Measurements from ENCODE around the gene GALNT14.

GALNT14 gene

DNA sequence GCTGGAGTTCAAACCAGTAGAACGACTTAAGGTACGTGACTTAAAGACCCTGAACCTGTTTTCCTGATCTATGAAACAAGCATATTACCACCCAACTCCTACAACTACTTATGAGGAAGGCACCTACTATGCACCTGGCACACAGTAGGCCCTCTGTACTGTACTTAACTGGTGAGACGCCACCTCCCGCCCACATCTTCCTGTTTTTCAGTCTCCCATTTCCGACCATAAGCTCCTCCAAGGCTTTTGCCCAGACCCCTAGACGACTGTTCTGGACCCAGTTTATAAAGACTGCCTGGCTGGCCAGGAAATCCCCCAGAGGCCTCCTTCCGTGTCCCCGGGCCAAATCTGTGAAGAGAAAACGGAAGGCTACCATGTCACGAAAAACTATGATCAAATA lies 1.5 kb downstream of the GALNT14 start:
- no peak for DNase-seq (ENCODE audit: low read depth in 1 of 2, low spot score in 1 of 2)

DNA sequence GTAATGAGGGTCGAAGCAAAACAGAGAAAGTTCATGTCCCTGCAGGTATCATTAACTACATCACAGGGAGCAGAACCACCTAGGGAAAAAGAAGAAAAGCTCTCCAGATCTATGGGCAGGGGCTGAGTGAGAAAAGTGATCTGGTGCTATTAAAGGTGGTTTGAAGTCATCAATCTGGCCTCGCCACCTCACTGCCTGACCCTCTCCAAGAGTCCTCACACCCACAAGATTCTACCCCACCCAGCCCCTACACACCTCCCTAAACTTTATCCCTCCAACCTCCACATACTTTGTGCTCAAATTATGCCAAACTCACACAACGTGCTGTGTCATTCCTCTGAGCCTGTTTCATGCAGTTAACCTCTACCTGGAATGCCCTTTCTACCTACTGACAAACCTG lies 2.2 kb downstream of the GALNT14 start:
- DNase-seq (ENCODE audit: low read depth in 1 of 2, low spot score in 1 of 2): no peak

DNA sequence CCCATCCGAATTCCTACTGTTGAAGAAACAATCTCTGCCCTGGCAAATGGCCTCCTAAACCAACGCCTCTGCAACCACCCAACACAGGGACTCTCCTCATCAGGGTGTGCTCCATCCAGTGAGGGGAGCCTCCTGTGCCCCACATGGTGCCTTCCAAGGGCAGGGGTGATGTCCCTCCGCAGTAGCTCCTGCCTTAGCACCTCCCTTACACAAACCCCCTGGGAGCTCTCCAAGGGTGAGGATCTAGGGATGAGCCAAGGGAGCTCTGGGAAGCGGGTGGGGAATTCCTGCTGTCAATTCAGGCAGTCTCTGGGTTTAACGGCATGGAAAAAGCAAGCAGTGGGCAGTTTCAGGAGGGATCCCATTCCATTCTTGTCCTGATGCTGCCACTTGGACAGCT lies 3.8 kb downstream of the GALNT14 start:
- no peak for DNase-seq (ENCODE audit: low read depth in 1 of 2, low spot score in 1 of 2)

DNA sequence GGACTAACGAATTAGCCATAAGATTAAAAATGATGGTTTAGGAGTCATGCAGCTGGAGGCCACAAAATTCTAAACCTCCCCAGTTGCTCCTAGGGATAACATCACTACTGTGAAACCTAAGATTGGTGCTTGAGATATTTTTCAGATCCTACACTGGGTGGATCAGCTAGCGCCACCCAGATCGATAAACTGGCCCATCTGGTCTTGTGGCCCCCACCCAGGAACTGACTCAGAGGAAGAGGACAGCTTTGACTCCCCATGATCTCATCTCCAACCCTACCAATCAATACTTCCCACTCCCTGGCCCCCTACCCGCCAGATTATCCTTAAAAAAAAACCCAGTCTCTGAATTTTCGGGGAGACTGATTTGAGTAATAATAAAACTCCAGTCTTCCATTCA lies 5.5 kb downstream of the GALNT14 start:
- DNase-seq (ENCODE audit: low read depth in 1 of 2, low spot score in 1 of 2): no peak

DNA sequence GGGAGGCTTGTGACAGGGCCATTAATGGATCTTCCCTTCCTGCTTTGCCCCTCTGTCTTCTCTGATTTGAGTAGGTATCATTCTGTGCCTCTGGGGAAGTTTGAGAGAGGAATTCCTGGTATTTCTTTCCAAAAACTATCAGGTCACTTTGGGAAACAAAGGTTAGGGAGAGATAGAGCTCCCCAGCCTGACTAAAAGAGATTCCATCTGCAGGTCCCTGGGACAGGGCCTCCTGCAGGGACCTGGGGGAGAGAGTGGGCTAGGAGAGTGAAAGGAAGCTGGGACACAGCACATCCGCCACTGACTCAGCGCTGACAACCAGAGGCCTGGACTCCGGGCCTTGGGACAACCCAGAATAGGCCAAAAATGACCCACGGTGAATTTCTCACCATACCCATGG lies 6.4 kb downstream of the GALNT14 start:
- DNase-seq (ENCODE audit: low read depth in 1 of 2, low spot score in 1 of 2): no peak

DNA sequence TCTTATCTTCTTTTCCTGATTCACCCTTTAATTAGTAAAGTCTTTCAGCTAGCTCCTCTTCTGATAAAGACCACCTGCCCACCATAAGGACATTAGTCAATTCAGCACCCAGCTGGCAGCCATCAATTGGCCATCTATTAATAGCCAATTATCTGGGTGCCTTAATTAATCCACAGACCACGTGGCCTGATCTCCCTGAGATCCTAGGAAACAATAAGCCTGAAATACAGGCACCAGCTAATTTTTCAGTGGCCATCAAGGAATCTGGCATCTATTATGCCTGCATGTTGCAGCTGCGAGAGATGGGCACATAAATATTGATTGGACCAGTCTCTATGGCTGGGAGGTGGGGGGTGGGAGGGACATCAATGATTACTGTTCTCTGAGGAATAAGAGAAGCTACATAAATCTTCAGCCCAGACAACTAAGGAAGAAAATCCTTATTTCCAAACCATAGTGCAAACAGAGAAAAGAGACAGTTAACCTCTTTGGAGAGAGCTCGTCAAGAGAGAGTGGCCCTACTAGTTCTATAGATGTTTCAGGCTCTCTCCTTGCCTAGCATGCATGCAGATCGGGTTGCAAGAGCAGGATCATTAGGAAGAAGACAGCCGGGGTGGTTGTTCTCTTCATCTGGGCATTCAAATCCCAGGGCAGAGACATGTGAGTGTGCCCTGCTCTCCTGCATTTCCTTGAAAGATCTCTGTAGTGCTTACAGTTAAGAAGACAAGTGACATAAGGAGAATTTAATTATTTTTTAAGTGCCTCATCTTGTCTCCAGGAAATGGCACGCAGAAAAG lies 8.7 kb downstream of the GALNT14 start:
- DNase-seq (ENCODE audit: low read depth in 1 of 2, low spot score in 1 of 2): no peak

DNA sequence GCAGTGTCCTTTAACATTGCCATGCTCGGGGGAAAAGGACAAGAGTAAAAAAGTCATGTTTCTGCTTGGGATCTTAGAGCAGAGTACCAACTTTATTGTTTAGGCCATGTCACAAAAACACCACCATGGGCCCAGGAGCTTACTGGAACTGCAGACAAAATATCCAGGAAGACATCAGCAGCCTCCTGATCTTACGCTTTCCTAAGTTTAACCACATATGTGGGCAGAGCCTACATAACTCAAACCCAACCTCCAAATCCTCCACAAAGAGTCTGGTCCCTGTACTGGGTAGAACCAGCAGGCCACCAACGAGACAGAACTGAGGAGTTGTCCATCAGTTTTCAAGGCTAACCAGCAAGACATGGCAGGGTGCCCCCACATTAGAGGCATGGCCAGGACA lies 10.3 kb downstream of the GALNT14 start:
- no peak for DNase-seq (ENCODE audit: low read depth in 1 of 2, low spot score in 1 of 2)

DNA sequence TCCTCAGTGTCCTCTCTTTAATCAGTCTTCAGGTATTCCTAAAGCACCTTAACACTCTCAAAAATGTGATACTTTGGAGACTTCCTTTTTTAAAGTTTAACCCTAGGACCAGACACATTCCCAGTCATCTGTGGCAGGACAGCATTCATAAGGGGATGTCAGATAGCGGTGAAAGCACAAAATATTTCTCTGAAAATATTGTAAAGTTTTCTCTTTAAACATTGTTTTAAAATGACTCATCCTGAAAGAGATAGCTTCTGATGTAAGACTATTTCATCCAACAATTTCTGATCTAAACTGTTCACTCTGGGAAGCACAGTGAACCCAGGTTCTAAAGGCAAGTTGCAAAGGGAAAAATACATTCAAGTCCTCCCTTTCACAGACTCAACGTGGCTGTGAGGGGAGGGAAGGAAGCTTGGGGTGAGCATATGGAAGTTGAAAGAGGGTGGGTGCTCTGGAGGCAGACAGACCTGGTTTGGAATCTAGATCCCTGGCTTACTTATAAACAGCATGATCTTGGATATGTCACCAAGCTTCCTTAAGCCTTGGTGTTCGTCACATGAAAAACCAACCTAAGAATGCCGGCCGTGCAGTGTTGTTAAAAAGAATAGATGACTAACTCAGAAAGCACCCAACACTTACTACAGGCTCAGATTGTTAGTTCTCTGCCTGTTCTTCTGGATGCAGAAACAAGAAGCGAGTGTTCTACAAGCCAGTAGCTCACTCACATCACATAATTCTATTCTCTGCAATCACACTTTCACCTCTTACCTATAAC lies 12.1 kb downstream of the GALNT14 start:
- no peak for DNase-seq (ENCODE audit: low read depth in 1 of 2, low spot score in 1 of 2)

DNA sequence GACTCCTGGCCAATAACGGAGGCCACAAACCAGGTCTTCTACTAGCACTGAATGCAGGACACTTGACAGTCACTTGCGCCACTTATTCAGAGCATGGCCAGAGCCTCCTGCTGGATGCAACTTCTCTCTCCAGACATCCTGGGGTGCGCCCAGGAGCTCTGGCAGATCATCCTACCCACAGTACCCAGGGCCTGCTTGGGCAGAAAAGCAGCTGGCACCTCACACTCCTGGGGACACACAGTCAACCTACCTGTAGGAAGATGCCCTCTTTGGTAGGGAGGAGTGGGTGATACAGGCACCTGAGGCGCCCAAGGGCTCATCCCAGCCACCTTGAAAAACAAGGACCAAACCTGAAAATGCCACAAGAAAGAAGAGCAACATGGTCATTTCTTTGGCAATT lies 13.3 kb downstream of the GALNT14 start:
- no peak for DNase-seq (ENCODE audit: low read depth in 1 of 2, low spot score in 1 of 2)

DNA sequence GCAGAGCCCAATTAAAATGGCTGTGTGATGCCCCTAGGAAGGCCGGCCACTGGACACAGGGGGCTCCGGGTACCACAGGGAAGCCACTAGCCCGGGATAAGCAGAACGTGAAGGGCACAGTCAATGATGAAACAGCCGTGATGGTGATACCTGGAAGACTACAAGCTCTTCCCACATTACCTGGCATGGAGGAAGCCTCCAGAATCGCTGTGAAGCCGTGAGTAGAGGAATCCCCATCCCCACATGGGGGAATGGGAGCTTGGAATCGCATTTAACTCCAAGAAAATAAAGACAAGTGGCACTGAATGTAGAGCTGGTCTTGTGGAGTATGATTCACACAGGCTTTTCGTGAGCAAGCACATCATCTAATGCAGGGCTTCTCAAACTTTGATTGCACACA lies 16.1 kb downstream of the GALNT14 start:
- no peak for DNase-seq (ENCODE audit: low read depth in 1 of 2, low spot score in 1 of 2)

DNA sequence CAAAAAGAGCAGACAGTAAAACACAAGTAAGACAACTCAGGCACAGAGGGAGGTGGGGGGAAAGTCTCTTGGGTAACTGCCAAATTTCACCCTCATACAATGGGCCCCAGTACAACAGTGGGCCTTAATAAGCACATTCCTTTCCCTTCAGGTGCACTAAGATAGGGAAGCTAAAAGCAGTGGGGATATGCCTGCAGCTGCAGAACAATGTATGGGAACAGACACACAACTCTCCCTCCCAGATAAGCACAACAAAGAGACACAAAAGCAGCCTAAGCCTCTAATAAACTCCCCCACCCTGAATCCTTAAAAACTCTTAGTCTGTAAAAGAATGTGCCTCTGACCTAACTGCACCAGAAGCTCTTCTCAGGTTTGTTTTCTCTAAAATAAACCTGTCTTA lies 24.5 kb downstream of the GALNT14 start:
- no peak for DNase-seq (ENCODE audit: low read depth in 1 of 2, low spot score in 1 of 2)

DNA sequence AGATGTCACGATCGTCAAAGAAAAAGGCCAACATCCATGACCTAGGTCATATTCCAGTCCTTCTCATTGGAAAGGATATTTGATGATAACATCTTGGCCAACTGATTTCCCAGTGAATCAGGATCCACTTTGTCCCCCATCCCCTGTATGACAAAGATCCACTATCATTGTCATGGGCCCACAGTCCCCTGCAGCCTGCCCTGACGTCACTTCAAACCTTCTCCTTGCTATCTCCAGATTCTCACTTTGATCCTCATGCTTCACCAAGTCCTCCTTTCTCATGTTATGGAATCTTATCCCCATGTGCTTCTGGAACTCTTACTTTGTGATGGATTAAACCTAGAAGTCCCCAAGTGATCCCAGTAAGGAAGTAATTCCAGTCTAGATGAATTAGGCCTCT lies 25.7 kb downstream of the GALNT14 start:
- no peak for DNase-seq (ENCODE audit: low read depth in 1 of 2, low spot score in 1 of 2)

DNA sequence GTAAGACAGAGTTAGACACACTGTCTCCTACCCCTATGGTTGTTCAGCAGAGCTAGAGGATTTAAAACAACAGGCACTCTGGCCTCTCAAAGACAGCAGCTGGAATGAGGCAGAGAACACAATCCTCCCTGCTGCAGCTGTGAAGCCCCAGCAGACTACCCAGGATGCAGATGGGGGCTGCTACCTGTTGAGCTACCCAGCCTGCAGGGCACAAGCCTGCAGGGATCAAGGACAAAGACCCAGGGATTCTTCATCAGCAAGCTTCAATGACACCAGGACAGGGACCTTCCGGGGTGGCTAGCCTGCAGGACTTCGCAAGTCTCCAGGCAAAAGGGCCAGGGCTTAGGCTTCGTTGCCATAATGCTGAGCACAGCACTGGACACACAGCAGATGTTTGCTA lies 27.2 kb downstream of the GALNT14 start:
- no peak for DNase-seq (ENCODE audit: low read depth in 1 of 2, low spot score in 1 of 2)

DNA sequence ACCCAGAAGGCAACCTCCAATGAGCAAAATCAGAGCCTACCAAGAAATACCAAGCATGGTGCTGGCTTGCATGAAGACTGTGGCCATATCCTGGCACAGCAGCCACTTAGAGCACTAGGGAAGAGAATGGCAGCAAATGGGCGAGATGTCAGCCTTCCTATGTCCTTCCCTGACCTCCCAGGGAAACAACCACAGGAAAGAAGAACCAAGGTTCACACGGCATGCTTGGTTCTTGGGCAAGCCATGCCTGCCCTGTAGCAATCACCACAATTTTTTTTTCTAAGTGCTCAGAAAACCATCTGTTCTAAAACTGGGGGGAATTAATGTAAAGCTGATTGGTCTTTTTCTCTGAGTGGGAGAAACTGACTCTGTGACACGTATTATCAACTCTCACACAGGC lies 27.8 kb downstream of the GALNT14 start:
- no peak for DNase-seq (ENCODE audit: low read depth in 1 of 2, low spot score in 1 of 2)

DNA sequence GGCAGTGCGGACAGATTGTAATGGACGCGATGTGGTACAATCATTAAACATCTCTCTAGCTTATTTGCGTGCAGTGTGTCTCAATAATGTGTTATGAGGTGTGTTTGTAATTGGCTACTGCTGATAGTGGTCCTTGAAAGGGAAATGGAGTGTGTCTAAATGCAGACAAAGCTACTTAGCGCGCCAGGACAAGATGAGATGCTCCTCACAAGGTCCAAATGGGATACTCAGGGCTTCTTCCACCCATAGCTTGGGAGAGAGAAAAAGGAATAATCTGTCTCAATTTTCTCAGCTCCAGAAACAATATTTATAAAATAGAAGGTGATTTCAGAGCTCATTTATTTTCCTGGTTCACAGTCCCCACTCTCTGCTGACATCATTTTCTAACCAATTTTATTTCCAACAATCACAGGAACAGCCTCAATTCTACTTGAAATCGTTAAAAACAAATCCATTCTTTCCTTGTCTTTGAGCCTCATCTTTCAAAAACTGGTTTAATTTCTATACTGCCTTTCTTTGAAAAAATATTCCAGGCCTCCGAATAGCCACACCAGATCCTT lies 28.5 kb downstream of the GALNT14 start:
- no peak for DNase-seq (ENCODE audit: low read depth in 1 of 2, low spot score in 1 of 2)

DNA sequence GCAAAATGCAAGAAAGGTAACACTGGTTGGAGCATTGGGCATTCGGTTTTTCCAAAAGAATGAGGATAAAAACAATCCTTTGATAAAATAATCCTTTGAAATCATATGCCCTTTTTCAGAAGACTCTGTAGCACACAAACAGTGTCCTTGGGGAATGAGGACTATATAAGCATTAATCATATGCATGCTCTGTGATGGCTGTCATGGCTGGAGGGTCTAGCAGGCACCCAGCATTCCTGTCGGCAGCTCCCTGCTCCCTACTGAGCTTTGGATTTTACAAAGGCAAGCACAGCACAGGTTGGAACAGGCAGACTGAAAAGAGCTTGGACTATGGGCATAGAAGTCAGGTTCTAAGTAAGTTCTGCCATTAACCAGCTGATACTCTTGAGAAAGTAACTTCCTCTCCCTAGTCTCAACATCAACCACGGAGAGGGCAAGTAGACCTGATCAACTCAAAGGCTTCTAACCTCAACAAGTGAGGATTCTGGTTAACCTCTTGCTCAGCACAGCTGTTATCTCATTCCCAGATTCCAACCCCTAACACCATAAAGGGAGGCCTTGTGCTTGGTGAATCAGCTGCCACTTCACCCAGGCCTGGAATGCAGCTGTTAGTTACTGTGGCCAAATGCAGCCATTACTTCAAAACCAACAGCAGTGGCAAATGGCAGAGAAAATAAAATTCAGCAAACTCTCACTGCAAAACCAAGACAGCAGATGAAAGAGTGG lies 29.5 kb downstream of the GALNT14 start:
- no peak for DNase-seq (ENCODE audit: low read depth in 1 of 2, low spot score in 1 of 2)

DNA sequence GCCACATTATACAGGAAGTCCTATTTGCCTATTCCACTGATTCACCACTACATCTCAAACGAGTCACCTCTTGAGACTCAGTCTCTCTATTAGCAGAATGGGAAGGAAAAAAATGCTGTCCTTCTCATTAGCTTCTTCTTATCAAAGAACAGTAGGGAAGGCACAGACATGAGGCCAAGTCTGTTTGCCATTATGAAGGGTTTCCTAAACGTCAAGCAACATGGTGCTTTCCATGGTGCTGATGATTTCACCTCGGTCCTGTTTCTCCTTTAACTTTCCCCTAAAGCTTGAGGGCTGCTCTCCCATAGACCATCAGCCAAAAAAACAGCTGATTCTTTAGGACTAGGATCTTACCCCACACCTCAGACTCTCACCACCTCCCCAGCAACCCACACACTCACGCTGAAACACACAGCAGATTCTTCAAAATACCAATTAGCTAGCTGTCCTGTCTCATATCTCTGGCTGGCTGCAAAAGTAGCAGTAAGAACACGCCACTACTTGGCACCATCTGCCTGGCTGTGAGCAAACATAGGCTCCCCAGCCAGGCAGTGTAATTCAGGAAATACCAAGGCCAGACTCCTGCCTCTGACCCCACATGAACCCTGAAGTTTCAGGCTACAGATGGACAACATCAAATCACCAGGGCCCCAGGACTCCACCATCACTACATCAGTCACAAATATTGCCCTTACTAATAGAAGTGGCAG lies 30.5 kb downstream of the GALNT14 start:
- DNase-seq (ENCODE audit: low read depth in 1 of 2, low spot score in 1 of 2): no peak

DNA sequence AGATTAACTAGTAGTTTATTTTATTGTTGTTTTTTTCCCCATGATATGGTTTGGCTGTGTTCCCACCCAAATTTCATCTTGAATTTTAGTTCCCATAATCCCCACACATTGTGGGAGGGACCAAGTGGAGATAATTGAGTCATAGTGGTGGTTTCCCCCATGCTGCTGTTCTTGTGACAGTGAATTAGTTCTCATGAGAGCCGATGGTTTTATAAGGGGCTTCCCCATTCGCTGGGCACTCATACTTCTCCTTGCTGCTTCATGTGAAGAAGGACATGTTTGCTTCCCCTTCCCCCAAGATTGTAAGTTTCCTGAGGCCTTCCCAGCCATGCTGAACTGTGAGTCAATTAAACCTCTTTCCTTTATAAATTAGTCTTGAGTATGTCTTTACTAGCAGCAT lies 36.5 kb downstream of the GALNT14 start:
- DNase-seq (ENCODE audit: low read depth in 1 of 2, low spot score in 1 of 2): no peak

DNA sequence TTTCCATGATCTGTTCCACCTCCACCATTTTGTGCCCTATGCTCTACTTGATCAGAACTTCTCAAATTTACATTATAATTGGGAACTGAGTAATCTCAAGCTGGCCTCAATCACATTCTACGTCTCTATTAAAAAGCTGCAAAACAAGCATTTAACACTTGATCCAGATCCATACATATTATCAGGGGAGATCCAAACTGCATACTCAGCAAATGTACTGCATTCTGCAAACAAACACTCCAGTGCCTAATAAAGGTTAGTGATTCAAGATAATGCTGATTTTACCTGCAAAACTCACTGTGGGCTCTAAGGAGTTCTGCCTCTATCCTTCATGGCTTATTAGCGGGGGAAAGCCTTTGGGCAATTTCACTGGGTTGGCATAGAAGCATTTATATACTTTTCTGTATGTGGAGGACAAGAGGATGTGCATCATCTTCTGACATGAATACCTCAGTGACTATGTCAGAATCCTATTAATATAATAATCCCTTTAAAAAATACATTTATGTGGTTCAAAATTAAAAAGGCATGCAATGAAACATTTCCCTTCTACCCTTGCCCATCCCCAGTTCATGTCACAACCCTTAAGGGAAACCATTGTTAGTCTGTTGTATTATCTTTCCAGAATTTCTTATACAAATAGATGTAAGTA lies 40.2 kb downstream of the GALNT14 start:
- no peak for DNase-seq (ENCODE audit: low read depth in 1 of 2, low spot score in 1 of 2)

DNA sequence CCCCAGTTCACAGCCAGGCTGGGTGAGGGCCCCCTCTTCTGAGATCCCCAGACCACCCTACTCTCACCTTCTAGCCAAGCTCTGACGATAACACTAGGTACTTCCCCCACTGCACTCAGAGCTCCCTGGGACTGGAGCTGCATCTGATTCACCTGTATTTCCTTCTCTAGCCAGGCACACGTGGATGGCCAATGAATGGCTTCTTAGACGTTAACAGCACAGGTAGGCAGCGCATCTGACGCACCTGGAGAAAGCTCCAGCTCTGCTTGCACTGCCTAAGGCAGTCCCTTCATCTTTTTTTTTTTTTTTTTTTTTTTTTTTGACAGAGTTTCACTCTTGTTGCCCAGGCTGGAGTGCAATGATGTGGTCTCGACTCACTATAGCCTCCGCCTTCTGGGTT lies 48.1 kb downstream of the GALNT14 start:
- no peak for DNase-seq (ENCODE audit: low read depth in 1 of 2, low spot score in 1 of 2)

DNA sequence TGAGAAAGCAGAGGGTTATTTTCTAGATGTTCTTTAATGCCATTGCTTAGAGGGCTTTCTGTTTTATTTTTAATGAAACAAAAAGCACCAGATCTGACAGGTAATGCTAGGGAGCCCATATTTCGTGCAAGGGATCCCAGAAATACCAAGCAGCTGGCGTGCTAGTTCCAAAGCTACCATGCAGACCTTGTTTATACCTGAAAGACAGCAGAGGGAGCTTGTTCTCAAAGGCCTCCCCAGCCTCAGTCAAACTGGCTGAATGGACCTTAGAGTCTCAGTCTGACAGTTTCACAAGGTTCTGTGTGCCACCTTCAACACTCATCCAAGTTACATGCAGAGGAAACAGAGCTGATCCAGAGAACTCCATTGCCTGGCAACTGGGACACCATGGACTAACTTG lies 48.6 kb downstream of the GALNT14 start:
- DNase-seq (ENCODE audit: low read depth in 1 of 2, low spot score in 1 of 2): no peak

Data from stimulated activated CD4-positive, alpha-beta T cell treated with anti-CD3 and anti-CD28 coated beads, Interleukin-15, amount 100 ng/mL, for 1 hour (primary cell).